GM18505 (cell line): Measurements from ENCODE around the gene CIP2A.

Experiments
- ATAC-seq: cut with Tn5 transposase; IDR thresholded peaks from one replicate; pipeline ENCODE4 v1.9.1; 2021; ENCODE audit not compliant: unreplicated experiment
- POLR2A ChIP-seq: IDR thresholded peaks from 4 replicates; pipeline ENCODE4 v1.6.1; 2011; ENCODE audit warnings: borderline replicate concordance; ENCODE audit not compliant: insufficient read depth, insufficient read length; ENCODE audit errors: extremely low read depth

The CIP2A gene

GRCh38 chr3:108552267-108553159, 36.7 kb downstream of the CIP2A start:
- ATAC-seq = no peak
- no peak for TF ChIP-seq POLR2A

DNA sequence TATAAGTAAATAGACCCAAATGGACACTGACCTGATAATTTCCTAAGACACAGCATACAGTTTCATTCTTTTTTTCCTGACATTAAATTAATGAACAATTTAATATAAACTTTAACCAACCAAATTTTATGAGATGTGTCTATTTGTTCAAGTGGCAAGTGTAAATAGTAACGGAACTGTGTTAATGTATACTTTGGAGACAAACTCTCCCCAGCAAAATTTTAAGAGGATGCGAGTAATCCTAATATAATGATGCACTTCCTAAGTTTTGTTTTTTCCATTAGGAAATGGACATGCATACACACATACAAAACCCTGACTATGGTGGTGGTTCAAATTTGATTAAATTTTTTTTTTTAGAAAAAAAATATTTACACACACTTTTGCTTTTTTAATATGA, 40.4 kb downstream of the CIP2A start:
- no peak for ATAC-seq
- TF ChIP-seq POLR2A = no peak

DNA sequence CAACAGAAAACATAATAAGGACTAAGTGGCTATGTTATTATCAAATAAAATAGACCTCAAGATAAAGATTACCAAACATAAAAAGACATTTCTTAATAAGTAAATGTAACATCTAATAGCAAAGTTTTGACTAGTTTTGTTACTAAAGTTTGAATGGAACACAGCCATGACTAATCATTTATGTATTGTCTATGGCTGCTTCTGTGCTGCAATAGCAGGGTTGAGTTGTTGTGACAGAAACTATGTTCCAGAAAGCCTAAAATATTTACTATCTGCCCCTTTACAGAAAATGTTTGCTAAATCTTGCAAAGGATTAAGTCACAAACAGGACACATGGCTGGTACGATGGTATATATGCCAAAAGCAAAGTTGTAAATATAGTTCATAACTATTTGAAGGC, 40.9 kb downstream of the CIP2A start:
- TF ChIP-seq POLR2A = no peak
- no peak for ATAC-seq

DNA sequence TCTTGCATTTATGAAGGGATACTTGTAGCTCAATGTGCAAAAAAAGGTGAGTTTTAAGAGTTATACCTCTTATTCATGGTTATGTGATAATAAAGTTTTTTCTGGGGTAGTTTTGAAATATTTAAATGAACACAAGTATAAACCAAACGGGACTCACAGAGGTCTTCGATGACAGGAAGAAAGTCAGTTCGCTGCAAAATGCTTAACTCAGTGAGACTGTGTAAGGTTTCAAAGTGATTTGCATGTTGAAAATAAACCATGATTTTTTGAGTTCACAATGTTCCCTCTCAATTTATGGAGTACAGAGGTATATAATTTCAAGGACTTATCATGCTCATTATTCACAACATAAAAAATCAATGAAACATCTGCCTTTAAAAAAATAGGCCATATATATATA, 42.5 kb downstream of the CIP2A start:
- TF ChIP-seq POLR2A = no peak
- ATAC-seq = no peak

- no peak for ATAC-seq
- TF ChIP-seq POLR2A = no peak
Observed at GRCh38 chr3:108546247-108546646, 43.0 kb downstream of the CIP2A start.

DNA sequence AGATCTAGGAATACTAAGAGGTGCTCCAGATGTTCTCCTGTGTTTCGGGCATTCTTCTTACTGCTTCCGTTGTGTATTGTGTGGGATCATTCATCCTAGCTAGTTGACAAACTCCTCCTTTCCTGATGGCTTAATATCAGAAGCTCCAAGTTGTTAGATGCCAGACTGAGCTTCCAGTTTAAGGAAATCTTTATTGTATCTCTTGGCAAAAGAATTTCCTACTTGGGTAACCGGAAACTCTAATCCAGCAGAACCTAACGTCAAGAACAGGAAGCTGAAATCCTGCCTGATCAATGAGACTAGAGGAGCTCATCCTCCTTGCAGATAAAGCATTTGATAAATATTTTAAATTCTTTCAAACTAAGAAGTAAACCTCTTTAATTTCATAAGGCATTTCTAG, 51.2 kb downstream of the CIP2A start:
- no peak for TF ChIP-seq POLR2A
- ATAC-seq = no peak

- peak; percentile 93 for ATAC-seq
- no peak for TF ChIP-seq POLR2A
Observed at GRCh38 chr3:108528459-108529252, 60.6 kb downstream of the CIP2A start.

- no peak for TF ChIP-seq POLR2A
- no peak for ATAC-seq
Observed at GRCh38 chr3:108527817-108528216, 61.4 kb downstream of the CIP2A start.

- no peak for ATAC-seq
- TF ChIP-seq POLR2A = no peak
Observed at GRCh38 chr3:108527109-108527508, 62.1 kb downstream of the CIP2A start.

GRCh38 chr3:108525971-108526370, 63.3 kb downstream of the CIP2A start:
- no peak for TF ChIP-seq POLR2A
- ATAC-seq = no peak

DNA sequence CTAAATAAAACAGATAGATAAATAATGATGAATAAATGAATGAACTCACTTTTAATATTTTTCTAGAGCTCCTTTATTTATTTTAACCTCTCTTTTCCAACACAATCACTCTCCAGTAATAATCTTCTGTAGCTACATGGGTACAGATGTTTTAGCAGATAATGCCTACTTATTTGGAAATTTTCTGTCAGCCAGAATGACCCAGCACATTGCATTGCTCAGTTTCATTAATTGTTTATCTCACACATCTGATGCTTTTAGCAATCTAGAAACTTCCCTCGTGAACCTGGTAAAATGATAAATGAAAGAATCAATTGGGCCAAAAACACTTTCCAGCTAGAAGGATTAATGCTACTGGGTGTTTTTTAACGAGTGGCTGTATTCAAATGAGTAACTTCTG, 64.0 kb downstream of the CIP2A start:
- no peak for ATAC-seq

GRCh38 chr3:108524537-108524936, 64.7 kb downstream of the CIP2A start:
- ATAC-seq = no peak
- TF ChIP-seq POLR2A = no peak

More for the DNA sequence above, 64.0 kb downstream of the CIP2A start:
- no peak for TF ChIP-seq POLR2A

- ATAC-seq = no peak
- no peak for TF ChIP-seq POLR2A
Observed at GRCh38 chr3:108518895-108519294, 70.3 kb downstream of the CIP2A start.

GRCh38 chr3:108516881-108517280, 72.4 kb downstream of the CIP2A start:
- TF ChIP-seq POLR2A = no peak
- ATAC-seq = no peak
